GM21360 (cell line): ENCODE results near the gene TM9SF4.
"Not testable (repeated sequence)": the region's sequence is repeated elsewhere in the genome, so short reads cannot be mapped to it uniquely, and the experiment has no call there.

Experiments
- ATAC-seq: cut with Tn5 transposase; IDR thresholded peaks from one replicate; pipeline ENCODE4 v1.9.1; 2021; ENCODE audit warnings: mild to moderate bottlenecking, moderate library complexity; ENCODE audit not compliant: unreplicated experiment

Gene TM9SF4

GRCh38 chr20:32153771-32154170 lies 44.3 kb downstream of the TM9SF4 start:
- no peak for ATAC-seq

- ATAC-seq: no peak
These were observed 45.8 kb downstream of the TM9SF4 start for GRCh38 chr20:32155017-32155981.

- no peak for ATAC-seq
These were observed 48.1 kb downstream of the TM9SF4 start for GRCh38 chr20:32157611-32158010.

GRCh38 chr20:32158351-32158750 lies 48.8 kb downstream of the TM9SF4 start:
- no peak for ATAC-seq

GRCh38 chr20:32158943-32159660 lies 49.6 kb downstream of the TM9SF4 start:
- ATAC-seq: no peak

GRCh38 chr20:32159766-32160221 lies 50.3 kb downstream of the TM9SF4 start:
- ATAC-seq: no peak

- ATAC-seq: no peak
These were observed 50.8 kb downstream of the TM9SF4 start for GRCh38 chr20:32160341-32160740.

GRCh38 chr20:32162351-32162750 lies 52.8 kb downstream of the TM9SF4 start:
- no peak for ATAC-seq

- no peak for ATAC-seq
These were observed 54.4 kb downstream of the TM9SF4 start for GRCh38 chr20:32163951-32164350.

GRCh38 chr20:32164984-32165735 lies 55.6 kb downstream of the TM9SF4 start:
- ATAC-seq: no peak

- ATAC-seq: no peak
These were observed 56.5 kb downstream of the TM9SF4 start for GRCh38 chr20:32165836-32166545.

- no peak for ATAC-seq
These were observed 58.0 kb downstream of the TM9SF4 start for GRCh38 chr20:32167552-32167951.

GRCh38 chr20:32168184-32168910 lies 58.8 kb downstream of the TM9SF4 start:
- ATAC-seq: no peak

GRCh38 chr20:32177696-32178095 lies 68.2 kb downstream of the TM9SF4 start:
- ATAC-seq: not testable (repeated sequence)

- no peak for ATAC-seq
These were observed 70.0 kb downstream of the TM9SF4 start for GRCh38 chr20:32179515-32179914.

GRCh38 chr20:32179934-32180333 lies 70.4 kb downstream of the TM9SF4 start:
- no peak for ATAC-seq

GRCh38 chr20:32181606-32182005 lies 72.1 kb downstream of the TM9SF4 start:
- ATAC-seq: no peak

GRCh38 chr20:32183947-32184635 lies 74.6 kb downstream of the TM9SF4 start:
- ATAC-seq: no peak

- no peak for ATAC-seq
These were observed 75.6 kb downstream of the TM9SF4 start for GRCh38 chr20:32184961-32185603.
